Mammary epithelial cell (primary cell): Measurements from ENCODE around the gene CASQ2.

Source experiments
- CTCF ChIP-seq, 2 donors: IDR thresholded peaks in 1 of 2; conservative IDR thresholded peaks in 1 of 2; 2 replicates each; pipeline ENCODE4 v1.5.1; 2011 to 2012; ENCODE audit warnings: inconsistent platforms in 2 of 2, low read length in 2 of 2, mild to moderate bottlenecking in 2 of 2, control low read depth in 1 of 2, low read depth in 1 of 2; ENCODE audit not compliant: insufficient read depth in 1 of 2; ENCODE audit errors: extremely low read depth in 1 of 2
- EZH2 ChIP-seq: IDR thresholded peaks from 2 replicates; pipeline ENCODE4 v1.6.1; 2012; ENCODE audit warnings: low read length, inconsistent platforms, borderline replicate concordance

- TF ChIP-seq EZH2 (no peak), CTCF (conservative IDR thresholded peaks at IDR 0.05 in 1 of 2, IDR thresholded peaks at IDR 0.05 in 1 of 2; ENCODE audit: extremely low read depth in 1 of 2, insufficient read depth in 1 of 2, low read depth in 1 of 2, low read length in 2 of 2) (no peak)
These were observed 54.6 kb downstream of the CASQ2 start for GRCh38 chr1:115713906-115714305.
